ENCODE results near the gene STARD10. TPM values are rescaled to one million over a fixed set of nuclear protein-coding genes. Genes with fewer than 3 reads are reported as not detected.
A peak's percentile ranks its signal among the peaks of the same experiment; 100 is the strongest.

The STARD10 gene
- total and polyA plus RNA-seq, 9 of the 15 experiments (the other 6 are each of a cell fraction or from before 2014, with no cell fraction given): 0.15 to 52.9 (median 32.3) TPM

- no peak for TF ChIP-seq ZNF518B (CRISPR knock-in tag; IDR thresholded peaks at IDR 0.05)
- peak; percentile 63; the same call in 1 of the 2 replicates for TF ChIP-seq HNRNPL (IDR thresholded peaks at IDR 0.05; ENCODE audit: low read depth, low read length)
- TF ChIP-seq TOE1 (IDR thresholded peaks at IDR 0.05; ENCODE audit: borderline replicate concordance): no peak; the same call in 1 of the 2 replicates
- no peak for TF ChIP-seq TOE1 (CRISPR knock-in tag; IDR thresholded peaks at IDR 0.05; ENCODE audit: borderline replicate concordance, low read depth)
- TF ChIP-seq CGGBP1 (CRISPR knock-in tag; IDR thresholded peaks at IDR 0.05): no peak
- TF ChIP-seq ZNF79 (CRISPR knock-in tag; IDR thresholded peaks at IDR 0.05; ENCODE audit: low read depth): no peak
- TF ChIP-seq ZMIZ1 (IDR thresholded peaks at IDR 0.05; ENCODE audit: low read depth in 2 of 2, low read length in 2 of 2): peak in 1 of 2 experiments; percentile 60; a peak in 1 of 4 replicates
- no peak for TF ChIP-seq ZNF354B (CRISPR knock-in tag; IDR thresholded peaks at IDR 0.05)
- no peak for TF ChIP-seq SIX5 (IDR thresholded peaks at IDR 0.05; ENCODE audit: borderline replicate concordance in 1 of 2, insufficient read depth in 1 of 2, low read depth in 1 of 2, low read length in 2 of 2)
- no peak for TF ChIP-seq AFF4 (CRISPR knock-in tag; IDR thresholded peaks at IDR 0.05)
- TF ChIP-seq CTBP1 (IDR thresholded peaks at IDR 0.05; ENCODE audit: borderline replicate concordance): peak; percentile 64; the same call in 1 of the 2 replicates
Observed at GRCh38 chr11:72776117-72776843, 17.6 kb downstream of the STARD10 start (continued).

Data from K562 (cell line).